ENCODE results near the gene QSER1. TPM values are rescaled to one million over a fixed set of nuclear protein-coding genes. Genes with fewer than 3 reads are reported as not detected.

The QSER1 gene
- total RNA-seq, 1 donor from 2014 or later: 7.3 TPM

DNA sequence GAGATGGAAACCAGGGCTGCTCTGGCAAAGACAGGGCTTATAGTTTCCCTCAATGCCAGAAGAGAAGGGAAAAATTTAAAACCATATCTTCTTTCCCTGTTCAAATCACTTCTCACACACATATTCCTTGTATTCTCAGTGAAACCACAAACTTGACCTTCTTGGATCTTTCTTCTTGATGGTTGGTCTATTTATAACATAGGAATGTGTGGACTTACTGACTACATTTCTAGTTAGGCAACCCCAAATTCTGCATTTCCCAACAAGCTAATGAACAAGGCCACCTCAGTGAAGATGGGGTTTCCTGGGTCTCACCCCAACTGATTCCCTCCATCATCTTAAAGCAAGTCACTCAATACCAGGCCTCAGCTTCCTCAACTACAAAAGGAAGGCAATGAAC, 3.8 kb upstream of the QSER1 start:
- ATAC-seq (no peak), DNase-seq (ENCODE audit: low spot score) (no peak)

DNA sequence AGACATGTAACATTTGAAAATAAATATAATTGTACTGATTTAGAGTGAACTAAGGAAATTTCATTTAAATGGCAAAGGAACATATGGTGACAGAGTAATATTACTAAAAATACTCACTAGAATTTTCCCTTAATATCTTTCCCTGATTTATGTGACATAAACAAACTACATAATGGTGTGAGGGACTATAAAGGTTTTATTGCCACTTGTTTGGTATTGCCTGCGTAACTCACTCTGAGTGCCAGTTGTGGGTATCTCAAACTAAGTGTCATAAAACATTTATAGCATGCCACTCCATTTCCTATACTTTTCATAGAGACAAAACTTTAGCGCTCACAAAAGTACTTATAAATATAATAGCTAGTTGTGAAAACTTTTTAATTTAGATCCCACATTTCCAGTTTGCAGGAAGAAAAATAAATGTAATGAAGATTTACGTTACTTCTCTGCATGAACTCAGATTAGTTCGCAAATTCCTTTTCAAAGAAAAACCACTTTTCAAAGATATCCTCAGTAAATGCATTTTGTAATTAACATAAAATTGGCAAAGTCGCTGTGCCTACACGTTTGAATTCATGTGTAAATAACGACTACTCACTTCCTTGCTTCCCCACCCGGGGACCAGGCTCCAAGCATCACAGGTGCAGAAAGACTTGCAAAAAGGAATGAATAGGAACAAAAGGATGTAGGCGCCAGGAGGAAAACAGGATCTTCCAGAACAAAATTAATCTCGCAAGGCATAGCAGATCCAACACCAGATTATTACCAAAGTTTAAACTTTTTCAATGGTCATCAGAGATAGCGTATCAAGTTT, 1.6 kb upstream of the QSER1 start:
- no peak for ATAC-seq
- DNase-seq (ENCODE audit: low spot score): no peak

DNA sequence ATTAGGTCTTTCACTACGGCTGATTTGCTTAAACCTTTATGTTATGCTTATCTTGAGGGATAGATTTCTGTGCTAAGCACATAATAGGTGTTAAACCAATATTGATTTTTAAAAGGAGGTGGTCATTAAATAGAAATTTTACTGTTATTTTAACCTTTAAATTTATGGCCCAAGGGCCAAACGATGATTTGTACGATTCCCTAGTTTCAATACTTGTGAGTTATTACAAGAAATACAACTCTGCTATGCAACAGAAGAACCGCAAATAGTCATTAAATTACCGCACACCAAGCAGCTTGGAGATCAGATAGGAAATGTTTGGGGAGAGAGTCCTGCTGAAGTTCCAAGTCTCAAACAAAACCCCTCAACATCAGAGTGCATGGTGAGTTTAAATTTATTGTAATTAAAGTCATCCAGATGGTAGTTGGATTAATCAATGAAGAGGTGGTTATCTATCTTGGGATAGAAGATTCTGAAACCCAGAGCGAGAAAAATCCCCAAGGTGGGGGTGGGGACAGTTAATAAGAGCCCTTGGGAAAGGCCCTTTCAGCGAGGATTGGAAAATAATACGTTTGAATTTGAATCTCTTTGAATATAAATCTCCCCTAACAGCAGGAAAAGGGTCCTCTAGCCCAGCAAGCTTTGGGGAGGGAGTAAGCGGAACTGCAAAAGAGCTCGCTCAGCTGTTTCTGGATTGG, 805 bp upstream of the QSER1 start:
- DNase-seq (ENCODE audit: low spot score): no peak
- peak; percentile 21 for ATAC-seq

DNA sequence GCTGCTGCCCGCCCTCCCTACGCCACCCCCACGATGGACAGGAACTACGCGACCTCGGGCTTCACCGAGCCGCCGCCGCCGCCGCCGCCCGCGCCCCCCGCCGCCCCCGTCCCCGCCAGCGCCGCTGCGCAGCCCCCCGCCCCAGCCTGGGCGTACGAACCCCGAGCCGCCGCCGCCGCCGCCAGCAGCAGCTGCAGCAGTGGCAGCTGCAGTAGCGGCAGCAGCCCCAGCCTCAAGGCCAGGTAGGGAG, 407 bp downstream of the QSER1 start:
- no peak for ATAC-seq
- no peak for DNase-seq (ENCODE audit: low spot score)

DNA sequence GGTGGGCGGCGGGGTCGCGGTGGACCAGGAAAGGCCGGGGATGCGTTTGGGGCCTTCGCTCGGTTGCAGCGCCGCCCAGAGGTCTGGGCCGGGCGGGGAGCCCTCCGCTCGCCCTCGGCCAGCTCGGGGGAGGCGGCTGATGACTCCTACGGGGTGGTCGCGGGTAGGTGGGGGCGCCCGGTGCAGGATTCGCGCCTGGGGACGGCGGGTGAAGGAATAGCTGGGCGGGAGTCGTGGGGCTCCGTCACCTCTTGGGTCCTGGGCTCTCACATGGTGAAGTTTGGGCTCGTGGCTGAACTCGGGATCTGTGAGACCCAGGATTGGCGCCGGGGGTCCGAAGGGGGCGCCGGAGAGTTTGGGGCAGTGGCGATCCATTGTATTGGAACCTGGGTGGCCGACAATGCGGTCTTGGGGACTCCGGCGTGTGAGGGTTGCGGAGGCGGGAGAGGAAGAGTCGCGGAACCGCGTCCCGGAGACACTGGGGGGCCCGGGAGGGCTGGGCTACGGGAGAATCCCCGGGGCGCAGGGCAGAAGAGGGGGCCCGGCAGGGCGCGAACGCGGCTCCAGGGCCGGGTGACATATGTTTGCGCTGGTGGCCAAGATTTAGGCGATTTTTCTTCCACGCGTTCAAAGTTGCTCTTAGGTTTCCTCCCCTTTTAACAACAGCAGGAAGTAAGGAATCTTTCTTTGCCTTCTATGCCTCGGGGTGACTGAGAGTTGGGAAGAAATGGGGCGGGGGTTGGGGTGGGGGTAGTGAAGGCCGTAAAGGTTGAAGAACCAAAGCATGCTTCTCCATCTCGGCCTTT, 935 bp downstream of the QSER1 start:
- DNase-seq (ENCODE audit: low spot score) (peak; percentile 60), ATAC-seq (peak; percentile 52)

DNA sequence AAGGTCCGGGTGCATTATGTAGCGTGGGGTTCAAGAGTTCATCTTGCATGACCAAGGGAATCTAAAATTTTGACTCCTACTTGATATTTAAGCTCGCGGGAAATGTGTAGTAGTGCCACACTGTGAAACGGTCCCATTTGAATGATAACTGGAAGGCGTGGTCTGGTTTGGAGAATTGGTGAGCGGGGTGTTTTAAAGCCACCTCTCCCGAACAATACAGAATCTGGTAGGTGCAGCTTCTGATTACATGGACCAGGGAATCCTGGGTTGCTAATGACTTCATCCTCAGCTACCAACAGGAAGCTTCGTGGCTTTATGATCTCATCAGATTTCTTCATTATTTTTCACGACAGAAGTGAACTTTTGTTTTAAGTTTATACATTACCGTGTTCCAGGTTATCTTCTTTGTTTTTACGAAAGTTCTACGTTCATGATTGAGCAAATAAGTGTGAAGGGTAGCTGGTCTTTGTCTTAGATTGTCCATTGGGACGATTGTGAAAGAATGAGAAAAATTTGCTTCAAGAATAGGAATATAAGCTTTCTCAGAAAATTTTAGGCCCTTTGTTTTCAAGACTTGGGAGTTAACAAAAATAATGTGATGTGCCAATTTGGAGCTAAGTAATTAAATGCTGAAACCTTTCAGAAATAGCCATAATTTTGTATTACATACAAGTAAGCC, 1.7 kb downstream of the QSER1 start:
- DNase-seq (ENCODE audit: low spot score) (no peak), ATAC-seq (peak; percentile 55)

DNA sequence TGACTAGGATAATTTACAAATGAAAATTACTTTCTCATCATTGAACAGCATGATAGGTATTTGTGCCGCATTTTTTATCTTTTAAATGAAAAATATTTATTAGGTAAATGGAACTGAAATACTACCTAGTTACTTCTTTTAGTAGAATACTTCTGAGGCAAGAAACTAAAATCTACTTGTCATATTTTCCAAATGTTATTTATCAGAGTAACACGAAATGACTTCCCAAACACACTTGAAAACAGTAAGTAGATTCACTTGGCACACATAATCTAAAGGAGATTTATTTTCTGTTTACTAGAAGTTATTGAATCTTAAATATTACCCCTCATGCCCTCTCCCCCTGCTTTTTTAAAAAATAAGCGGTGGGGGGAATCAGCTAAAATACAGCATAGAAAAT, 2.3 kb downstream of the QSER1 start:
- no peak for ATAC-seq
- DNase-seq (ENCODE audit: low spot score): no peak

DNA sequence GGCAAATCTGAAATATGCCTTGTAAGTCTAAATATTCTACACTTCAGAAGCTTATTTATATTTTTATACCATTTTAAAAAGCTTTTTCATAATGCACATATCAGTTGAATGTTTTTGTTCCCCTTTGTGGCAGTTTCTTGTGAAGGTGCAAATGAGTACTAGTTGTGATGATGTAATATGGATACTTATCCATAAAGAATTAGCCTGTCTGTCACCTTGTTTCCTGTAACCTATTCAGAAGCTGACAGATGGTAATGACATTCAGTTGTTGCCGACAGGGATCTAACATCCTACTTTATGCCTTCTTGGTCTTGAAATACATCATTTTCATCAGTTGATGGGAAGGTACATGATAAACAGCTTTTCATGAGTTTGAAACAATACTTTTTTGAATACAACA, 2.9 kb downstream of the QSER1 start:
- ATAC-seq: no peak
- DNase-seq (ENCODE audit: low spot score): no peak

DNA sequence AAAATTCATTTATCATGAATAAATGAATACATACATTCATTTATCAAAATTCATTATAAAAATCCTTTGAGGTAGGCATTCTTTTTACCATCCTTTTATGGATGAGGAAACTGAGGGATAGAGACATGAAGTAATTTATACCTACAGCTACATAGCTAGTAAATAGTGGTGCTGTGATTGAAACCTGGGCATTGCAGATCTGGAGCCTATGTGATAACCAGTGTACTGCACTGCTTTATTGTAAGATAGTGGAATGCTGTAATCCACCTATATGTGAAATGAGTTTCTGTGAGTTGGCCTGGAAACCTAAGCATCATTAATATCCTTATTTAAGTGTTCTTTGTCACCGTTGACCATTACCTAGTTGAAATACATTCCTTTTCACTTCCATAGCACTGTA, 4.5 kb downstream of the QSER1 start:
- ATAC-seq: no peak
- no peak for DNase-seq (ENCODE audit: low spot score)

DNA sequence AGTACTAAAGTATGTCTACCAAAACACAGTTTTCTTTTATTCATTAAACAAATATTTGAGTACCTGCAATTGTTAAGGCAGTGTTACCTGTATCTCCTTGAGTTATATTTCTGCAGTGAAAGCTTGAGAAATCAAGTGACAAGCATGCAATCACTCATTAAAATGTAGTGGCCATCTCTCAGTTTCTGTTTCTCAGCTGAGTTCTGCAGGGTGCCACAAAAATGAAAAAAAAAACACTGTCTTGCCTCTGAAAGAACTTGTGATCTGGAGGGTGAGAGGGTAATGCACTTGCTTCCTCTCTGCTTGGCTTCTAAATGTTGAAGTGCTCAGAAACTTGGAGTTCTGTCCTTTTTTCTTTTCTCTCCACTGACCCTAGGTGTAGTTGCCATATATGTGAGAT, 6.8 kb downstream of the QSER1 start:
- ATAC-seq: no peak
- no peak for DNase-seq (ENCODE audit: low spot score)

DNA sequence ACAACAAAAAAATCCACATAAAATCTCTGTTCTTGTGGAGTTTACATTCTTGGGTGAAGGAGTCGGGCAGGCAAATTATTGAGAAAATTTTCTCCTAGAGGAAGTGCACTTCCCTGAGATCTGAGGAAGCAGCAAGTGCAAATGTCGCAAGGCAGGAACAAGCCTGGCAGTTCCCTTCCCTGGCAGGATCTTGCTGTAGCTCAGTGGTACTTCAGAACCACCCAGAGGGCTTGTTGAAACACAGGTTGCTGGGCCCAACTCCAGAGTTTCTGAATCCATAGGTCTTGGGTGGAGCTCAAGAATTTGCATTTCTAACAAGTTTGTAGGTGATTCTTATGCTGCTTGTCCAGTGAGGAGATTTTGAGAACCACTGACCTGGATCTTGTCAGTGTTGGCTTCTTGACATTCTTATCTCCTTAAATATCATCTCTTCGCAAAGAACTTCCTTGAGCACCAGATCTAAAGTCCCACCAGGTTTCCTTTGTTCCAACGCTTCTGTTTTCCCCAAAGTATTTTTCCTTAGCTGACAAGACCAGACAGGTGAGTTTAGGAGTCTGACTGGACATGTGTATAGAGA, 9.6 kb downstream of the QSER1 start:
- DNase-seq (ENCODE audit: low spot score): no peak
- peak; percentile 35 for ATAC-seq

DNA sequence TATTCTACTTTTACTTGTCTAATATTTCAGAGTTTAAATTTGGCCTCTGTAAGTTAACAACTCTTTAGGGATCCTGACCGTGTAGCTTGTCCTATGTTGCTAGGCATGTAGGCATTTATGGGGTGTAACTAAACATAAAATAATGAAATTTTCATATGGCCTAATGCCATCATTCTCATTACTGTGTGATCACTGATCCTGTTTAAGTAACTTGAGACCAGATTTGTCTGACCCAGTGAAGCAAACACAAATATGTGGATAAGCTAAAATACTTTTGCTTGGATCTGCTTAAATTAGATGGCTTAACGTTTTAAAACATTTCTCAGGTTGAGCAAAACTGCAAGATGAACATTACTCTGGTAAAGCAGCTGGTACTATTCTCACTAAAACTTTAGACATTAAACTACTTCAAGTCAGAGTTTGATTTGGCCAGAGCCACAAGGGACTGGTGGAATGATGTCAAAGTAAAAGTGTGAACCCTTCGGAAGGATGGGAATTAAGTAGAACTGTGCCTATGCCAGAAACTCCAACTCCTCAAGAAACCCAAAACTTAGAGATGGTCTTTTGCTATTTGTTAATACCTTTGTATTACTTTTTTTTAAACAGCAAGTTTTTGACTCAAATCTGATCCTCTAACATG, 12.5 kb downstream of the QSER1 start:
- no peak for DNase-seq (ENCODE audit: low spot score)
- ATAC-seq: no peak

DNA sequence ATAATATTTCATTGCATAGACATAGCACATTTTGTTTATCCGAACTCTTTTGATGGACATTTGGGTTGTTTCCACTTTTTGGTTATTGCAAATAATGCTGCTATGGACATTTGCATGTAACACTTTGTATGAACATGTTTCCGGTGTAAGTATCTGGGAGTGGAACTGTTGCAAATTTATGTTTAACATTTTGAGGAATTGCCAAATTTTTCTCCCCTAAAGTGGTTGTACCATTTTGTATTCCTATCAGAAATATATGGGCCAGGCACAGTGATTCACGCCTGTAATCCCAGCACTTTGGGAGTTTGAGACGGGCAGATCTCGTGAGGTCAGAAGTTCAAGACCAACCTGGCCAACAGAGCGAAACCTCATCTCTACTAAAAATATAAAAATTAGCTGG, 16.0 kb downstream of the QSER1 start:
- DNase-seq (ENCODE audit: low spot score): no peak
- ATAC-seq: no peak

DNA sequence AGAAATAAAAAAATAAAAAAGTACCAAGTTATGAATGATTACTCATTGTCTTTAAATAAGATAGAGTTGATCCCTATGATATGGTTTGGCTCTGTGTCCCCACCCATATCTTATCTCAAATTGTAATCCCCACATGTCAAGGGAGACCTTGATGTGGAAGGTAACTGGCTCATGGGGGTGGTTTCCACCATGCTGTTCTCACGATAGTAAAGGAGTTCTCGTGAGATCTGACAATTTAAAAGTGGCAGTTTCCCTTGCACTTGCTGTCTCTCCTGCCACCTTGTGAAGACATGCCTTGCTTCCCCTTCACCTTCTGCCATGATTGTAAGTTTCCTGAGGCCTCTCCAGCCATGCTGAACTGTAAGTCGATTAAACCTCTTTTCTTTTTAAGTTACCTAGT, 18.8 kb downstream of the QSER1 start:
- ATAC-seq (no peak), DNase-seq (ENCODE audit: low spot score) (no peak)

DNA sequence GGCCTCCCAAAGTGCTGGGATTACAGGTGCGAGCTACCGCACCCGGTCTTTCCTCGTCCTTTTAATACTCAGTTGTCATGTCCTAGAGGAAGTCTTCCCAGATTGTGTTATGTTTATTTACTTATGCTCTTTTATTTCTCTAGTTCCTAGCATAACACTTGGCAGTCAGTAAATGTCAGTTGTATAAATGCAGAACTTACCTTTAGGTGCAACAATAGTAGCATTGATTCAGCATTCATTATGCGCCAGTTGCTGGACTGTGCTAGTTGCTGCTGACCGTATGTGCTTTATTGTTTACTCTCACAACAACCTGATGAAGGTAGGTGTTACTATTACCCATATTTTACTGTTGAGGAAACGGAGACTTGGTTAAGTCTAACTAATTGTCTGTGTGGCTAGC, 20.8 kb downstream of the QSER1 start:
- ATAC-seq (no peak), DNase-seq (ENCODE audit: low spot score) (no peak)

DNA sequence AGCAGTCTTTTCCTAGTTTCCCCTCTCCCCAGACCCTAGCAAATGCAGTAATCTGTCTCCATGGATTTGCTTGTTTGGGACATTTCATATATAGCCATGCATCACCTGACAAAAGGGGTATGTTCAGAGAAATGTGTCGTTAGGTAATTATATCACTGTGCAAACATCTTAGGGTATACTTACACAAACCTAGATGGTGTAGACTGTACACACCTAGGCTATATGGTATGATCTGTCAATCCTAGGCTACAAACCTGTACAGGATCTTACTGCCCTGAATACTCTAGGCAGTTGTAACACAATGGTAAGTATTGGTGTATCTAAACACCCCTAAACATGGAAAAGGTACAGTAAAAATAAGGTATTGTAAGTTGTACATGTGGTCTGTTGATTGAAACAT, 23.8 kb downstream of the QSER1 start:
- no peak for DNase-seq (ENCODE audit: low spot score)
- no peak for ATAC-seq

DNA sequence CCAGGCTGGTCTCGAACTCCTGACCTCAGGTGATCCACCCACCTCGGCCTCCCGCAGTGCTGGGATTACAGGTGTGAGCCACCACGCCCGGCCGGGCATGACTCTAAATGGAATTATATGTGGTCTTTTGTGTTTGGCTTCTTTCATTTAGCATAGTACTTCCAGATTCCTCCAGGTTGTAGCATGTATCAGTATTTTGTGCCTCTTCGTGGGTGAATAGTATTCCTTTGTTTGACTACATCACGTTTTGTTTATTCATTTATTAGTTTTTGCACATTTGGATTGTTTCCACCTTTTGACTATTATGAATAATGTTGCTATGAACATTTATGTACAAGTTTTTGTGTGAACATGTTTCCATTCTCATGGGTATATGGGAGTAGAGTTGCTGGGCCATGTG, 24.4 kb downstream of the QSER1 start:
- no peak for ATAC-seq
- DNase-seq (ENCODE audit: low spot score): no peak

DNA sequence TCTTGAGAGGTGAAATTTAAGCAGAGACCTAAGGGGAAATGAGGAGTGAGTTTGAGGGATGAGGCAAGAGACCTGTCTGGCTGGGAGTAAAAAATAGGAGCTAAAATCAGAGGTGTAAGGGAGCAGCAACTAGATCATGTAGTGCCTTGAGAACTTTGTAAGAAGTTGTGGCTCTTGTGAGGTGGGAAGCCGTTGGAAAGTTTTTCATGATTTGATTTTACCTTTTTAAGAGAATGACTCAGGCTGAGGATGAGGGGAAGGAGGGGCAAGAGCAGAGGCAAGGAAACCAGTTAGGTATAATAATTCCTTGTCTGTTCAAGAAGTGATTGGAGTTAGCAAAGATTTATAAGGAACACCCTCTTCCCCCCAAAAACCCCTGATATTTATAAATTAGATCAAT, 25.8 kb downstream of the QSER1 start:
- DNase-seq (ENCODE audit: low spot score) (no peak), ATAC-seq (no peak)

DNA sequence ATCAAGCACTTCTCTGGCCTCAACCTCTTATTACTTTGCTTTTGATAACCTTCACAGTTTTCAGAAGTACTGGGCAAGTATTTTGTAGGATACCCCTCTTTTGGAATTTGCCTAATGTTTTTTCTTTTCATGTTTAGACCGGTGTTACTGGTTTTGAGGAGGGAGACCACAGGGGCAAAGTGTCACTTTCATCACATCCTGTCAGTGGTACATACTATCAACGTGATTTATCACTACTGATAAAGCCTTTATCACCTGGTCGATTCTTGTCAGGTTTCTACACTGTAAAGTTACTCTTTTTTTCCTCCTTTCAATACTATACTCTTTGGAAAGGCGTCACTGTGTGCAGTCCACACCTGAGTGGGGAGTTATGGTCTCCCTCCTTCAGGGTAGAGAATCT, 26.7 kb downstream of the QSER1 start:
- DNase-seq (ENCODE audit: low spot score) (no peak), ATAC-seq (no peak)

DNA sequence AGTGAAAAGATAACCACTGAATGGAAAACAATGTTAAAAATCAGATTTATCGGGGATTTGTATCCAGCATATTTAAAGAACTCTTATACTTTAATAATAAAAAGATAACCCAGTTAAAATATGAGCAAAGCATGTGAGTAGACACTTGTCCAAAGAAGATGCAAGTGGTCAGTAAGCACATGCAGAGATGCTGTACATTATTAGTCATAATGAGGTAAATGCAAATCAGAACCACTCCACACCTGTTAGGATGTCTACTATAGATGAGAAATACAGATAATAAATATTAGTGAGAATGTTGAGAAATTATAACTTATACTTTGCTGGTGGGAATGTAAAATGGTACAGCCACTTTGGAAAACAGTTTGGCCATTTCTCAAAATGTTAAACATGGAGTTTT, 28.0 kb downstream of the QSER1 start:
- DNase-seq (ENCODE audit: low spot score): no peak
- no peak for ATAC-seq

DNA sequence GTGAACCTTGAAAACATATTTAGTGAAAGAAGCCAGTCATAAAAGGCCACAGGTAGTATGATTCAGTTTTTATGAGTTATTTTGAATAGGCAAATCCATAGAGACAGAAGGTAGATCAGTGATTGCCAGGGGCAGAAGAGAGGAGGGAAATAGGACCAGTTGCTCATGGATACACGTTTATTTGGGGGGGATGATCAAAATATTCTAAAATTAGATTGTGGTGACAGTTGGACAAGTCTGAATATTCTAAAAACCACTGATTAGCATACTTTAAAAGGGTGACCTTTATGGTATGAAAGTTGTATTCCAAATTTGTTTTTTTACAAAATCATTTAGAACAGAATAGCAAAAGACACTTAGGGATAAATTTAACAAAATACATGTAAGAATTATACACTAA, 28.6 kb downstream of the QSER1 start:
- DNase-seq (ENCODE audit: low spot score) (no peak), ATAC-seq (no peak)

Measured in left lobe of liver (tissue), 2 donors.